Lung (tissue), 12 donors: ENCODE data around the gene CLEC11A. TPM values are rescaled to one million over a fixed set of nuclear protein-coding genes. Genes with fewer than 3 reads are reported as not detected.

Experiments
- ATAC-seq: fragments of 200-7000 bp; cut with Tn5 transposase; one replicate; pipeline ENCODE4 v1.9.1; 2020; ENCODE audit warnings: moderate number of reproducible peaks; ENCODE audit not compliant: insufficient read depth, low FRiP score
- DNase-seq, 3 donors: peaks; one replicate each; pipeline ENCODE4 v3.0.0-alpha.2; 2013 to 2017
- H3K27ac ChIP-seq, 2 donors: one replicate each; pipeline ENCODE4 v1.5.1; 2013; ENCODE audit warnings: mild to moderate bottlenecking in 2 of 2, moderate library complexity in 2 of 2, control low read depth in 1 of 2, inconsistent platforms in 1 of 2, low read depth in 1 of 2, low read length in 1 of 2
- H3K27me3 ChIP-seq, 3 donors: one replicate each; pipeline ENCODE4 v1.5.1; 2013; ENCODE audit warnings: low read length in 2 of 3; ENCODE audit not compliant: control insufficient read depth in 3 of 3, insufficient read depth in 3 of 3
- H3K36me3 ChIP-seq, 4 donors: one replicate each; pipeline ENCODE4 v1.5.1; 2013; ENCODE audit warnings: low read length in 4 of 4, mild to moderate bottlenecking in 1 of 4, moderate library complexity in 1 of 4; ENCODE audit not compliant: control insufficient read depth in 4 of 4, insufficient read depth in 4 of 4
- H3K4me1 ChIP-seq, 5 donors: one replicate each; pipeline ENCODE4 v1.5.1; 2013; ENCODE audit warnings: low read length in 5 of 5, mild to moderate bottlenecking in 2 of 5, moderate library complexity in 1 of 5; ENCODE audit not compliant: control insufficient read depth in 5 of 5, insufficient read depth in 5 of 5
- H3K4me3 ChIP-seq: one replicate; pipeline ENCODE4 v1.5.1; 2013; ENCODE audit warnings: mild to moderate bottlenecking, control low read depth, moderate library complexity
- H3K9ac ChIP-seq, 2 donors: one replicate each; pipeline ENCODE4 v1.5.1; 2013; ENCODE audit warnings: low read length in 2 of 2, control low read depth in 1 of 2; ENCODE audit not compliant: insufficient read depth in 1 of 2
- H3K9me3 ChIP-seq, 4 donors: one replicate each; pipeline ENCODE4 v1.5.1; 2013; ENCODE audit warnings: low read length in 3 of 4, mild to moderate bottlenecking in 1 of 4, moderate library complexity in 1 of 4; ENCODE audit not compliant: control insufficient read depth in 4 of 4, insufficient read depth in 3 of 4
- CTCF ChIP-seq: IDR thresholded peaks from 2 replicates; pipeline ENCODE4 v1.5.1; 2012; ENCODE audit warnings: mild to moderate bottlenecking; ENCODE audit errors: control extremely low read depth, extremely low read depth
- WGBS, 2 donors: extraction: QIAGEN DNeasy Blood & Tissue Kit; methylation state at CpG; one replicate each; pipeline ENCODE4 v1.1.7; 2013; 5-methylcytosine and 5-hydroxymethylcytosine counted together
- polyA plus RNA-seq, 2 donors: library from polyadenylated mRNA; stranded (reverse); fragments of 200-250 nt; gene quantifications; one replicate each; pipeline ENCODE4 v1.2.1, GENCODE V29; 2013
- total RNA-seq, 2 donors: library from RNA; depleted of rRNA in 1 of 2; stranded (reverse); fragments of >200 nt in 1 of 2; gene quantifications; one replicate each; pipeline ENCODE4 v1.2.1, GENCODE V29; 2014 to 2021
- donor health status: control.
- donor health status: control.
- donor health status: Bipolar disorder and iron deficiency.
- donor health status: healthy.
- donor health status: DM: yes; HTN: yes; CAD: no.

Gene CLEC11A
- total and polyA plus RNA-seq, 4 donors: 7.7 to 24.6 (median 11.1) TPM

- Histone ChIP-seq H3K4me1 (no peaks in the 10 kb centered on the region), H3K4me3 (no peak overlapping the region), H3K9me3 (peaks cover 0 to 4% (median 0%) of the 10 kb centered on the region in 4 donors), H3K36me3 (no peaks in the 10 kb centered on the region), H3K27ac (no peak overlapping the region), H3K9ac (no peak overlapping the region), H3K27me3 (peaks cover 2 to 23% (median 3%) of the 10 kb centered on the region in 3 donors)
- no peak for ATAC-seq
- WGBS, 2 donors: 70 to 79% methylated on average over 5 of the region's 5 CpGs
- no peak for DNase-seq
- TF ChIP-seq CTCF: no peak
Observed at GRCh38 chr19:50706387-50706786, 16.8 kb upstream of the CLEC11A start.

- DNase-seq (no peak), ATAC-seq (no peak)
- H3K27me3 ChIP-seq: peaks cover 2 to 16% (median 6%) of the 10 kb centered on the region in 3 donors
- no peaks in the 10 kb centered on the region for H3K4me1 ChIP-seq
- no peaks in the 10 kb centered on the region for H3K36me3 ChIP-seq
- H3K9me3 ChIP-seq: peaks cover 0 to 8% (median 0%) of the 10 kb centered on the region in 4 donors
- no peak overlapping the region for H3K4me3 ChIP-seq
- H3K9ac ChIP-seq: no peak overlapping the region
- WGBS, 2 donors: 65 to 71% methylated on average over 12 of the region's 12 CpGs
- TF ChIP-seq CTCF: no peak
- H3K27ac ChIP-seq: no peak overlapping the region
Observed at GRCh38 chr19:50708179-50708879, 14.8 kb upstream of the CLEC11A start.

- Histone ChIP-seq H3K27ac (no peak overlapping the region), H3K4me3 (no peak overlapping the region), H3K27me3 (peaks cover 0 to 9% (median 7%) of the 10 kb centered on the region in 3 donors), H3K9me3 (peaks cover 0 to 8% (median 0%) of the 10 kb centered on the region in 4 donors), H3K4me1 (no peaks in the 10 kb centered on the region), H3K36me3 (no peaks in the 10 kb centered on the region), H3K9ac (no peak overlapping the region)
- 48 to 50% methylated on average over 10 of the region's 10 CpGs for WGBS, 2 donors
- no peak for ATAC-seq
- no peak for DNase-seq
- no peak for TF ChIP-seq CTCF
Observed at GRCh38 chr19:50710094-50710493, 13.1 kb upstream of the CLEC11A start.

- Histone ChIP-seq H3K4me3 (no peak overlapping the region), H3K9me3 (peaks cover 0 to 8% (median 0%) of the 10 kb centered on the region in 4 donors), H3K27ac (no peak overlapping the region), H3K36me3 (no peaks in the 10 kb centered on the region), H3K4me1 (no peaks in the 10 kb centered on the region), H3K27me3 (peaks cover 0 to 7% (median 5%) of the 10 kb centered on the region in 3 donors), H3K9ac (no peak overlapping the region)
- TF ChIP-seq CTCF: no peak
- no peak for ATAC-seq
- WGBS, 2 donors: 79 to 86% methylated on average over 5 of the region's 5 CpGs
- no peak for DNase-seq
Observed at GRCh38 chr19:50710612-50711011, 12.6 kb upstream of the CLEC11A start.
